ENCODE data around the gene MED31.
"Not testable (repeated sequence)": the region's sequence is repeated elsewhere in the genome, so short reads cannot be mapped to it uniquely, and the experiment has no call there.

Gene MED31

GRCh38 chr17:6608321-6608720 lies 43.1 kb downstream of the MED31 start:
- no peak for DNase-seq

DNA sequence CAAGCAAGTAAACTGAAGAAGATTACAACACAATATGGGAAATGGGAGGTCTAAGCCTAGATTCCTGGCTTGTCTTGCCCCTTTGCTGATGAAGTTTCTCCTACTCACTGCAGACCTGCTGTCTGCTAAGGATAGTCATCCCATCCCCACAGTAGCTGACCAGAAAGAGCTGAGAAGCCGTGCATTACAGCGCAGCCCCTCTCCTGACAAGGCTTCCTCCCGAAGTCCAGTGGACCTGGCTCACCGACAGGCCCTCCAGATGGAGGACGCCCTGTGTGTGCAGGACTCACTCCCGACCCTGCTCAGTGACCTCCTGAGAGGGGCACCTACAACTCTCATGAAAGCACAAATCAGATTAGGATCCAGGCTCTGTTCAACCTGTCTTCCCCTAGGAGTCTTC lies 46.3 kb downstream of the MED31 start:
- no peak for DNase-seq

DNA sequence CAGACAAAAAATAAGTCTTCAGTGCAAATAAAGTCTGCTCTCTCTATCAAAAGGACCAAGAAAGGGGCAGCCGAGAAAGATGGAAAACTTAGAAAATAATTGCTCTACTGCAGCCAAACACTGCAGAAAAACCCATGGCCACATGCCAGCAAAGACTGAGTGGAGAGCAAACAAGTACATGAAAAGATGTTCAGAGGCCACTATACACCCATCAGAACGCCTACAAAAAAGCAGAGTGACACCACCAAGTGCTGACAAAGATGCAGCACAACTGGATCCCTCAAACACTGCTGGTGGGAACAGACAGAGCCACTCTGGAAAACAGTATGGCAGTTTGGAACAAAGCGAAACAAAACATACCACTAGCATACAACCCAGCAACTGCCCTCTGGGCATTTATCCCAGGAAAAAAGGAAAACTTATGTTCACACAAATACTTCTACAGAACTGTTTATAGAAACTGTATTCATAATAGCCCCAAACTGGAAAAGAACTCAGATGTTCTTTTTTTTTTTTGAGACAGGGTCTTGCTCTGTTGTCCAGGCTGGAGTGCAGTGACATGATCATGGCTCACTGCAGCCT lies 47.6 kb downstream of the MED31 start:
- DNase-seq, result no peak

DNA sequence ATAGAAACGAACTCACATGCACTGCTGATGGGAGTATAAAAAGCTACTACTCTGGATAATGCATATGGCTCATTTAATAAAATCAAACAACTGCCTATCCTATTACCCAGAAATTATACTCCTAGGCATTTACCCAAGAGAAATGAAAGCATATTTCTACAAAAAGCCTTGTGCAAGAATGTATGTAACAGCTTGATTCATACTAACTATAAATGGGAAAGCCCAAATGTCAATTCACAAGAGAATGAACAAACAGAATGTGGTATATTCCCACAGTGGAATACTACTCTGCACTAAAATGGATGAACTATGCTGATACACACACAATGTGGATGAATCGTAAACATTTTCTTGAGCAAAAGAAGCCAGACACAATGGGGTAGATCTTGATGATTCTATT lies 49.3 kb downstream of the MED31 start:
- DNase-seq, result no peak

DNA sequence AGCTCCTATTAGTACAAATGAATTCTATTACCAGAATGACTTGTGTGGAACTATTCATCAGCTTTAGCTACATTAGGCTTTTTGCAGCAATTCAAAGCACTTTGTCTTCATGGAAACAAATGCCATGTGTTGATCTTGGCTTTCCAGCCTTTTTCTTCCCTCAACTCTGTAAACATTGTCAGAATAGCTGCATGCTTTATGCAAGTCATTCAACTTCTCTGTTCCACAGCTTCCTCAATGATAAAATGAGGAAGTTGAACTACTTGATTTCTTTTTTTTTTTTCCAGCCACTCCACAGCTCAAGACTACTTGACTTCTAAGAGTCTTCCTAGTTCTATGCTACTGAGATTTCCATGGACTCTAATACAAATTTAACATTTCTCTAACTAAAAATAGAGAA lies 52.0 kb downstream of the MED31 start:
- no peak for DNase-seq

- no peak for DNase-seq
Observed at GRCh38 chr17:6597727-6598126, 53.7 kb downstream of the MED31 start.

GRCh38 chr17:6596941-6597340 lies 54.5 kb downstream of the MED31 start:
- no peak for DNase-seq

DNA sequence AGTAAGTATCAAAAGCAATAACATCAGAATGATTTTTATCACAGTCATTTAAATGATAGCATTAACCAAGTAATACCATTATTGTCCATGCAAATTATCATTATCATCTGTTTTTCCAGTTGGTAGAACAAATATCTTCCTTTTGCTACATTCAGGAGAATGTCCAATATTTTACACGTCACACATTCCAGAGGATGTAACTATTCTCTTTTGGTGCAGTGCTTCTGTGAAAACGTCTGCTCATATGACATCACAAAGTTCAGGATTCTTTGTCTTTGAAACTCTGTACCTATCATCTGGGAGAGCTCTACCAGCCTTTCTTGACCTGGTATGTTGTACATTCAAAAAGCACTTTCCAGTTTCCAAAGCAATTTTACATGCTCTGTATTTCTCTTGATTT lies 54.9 kb downstream of the MED31 start:
- DNase-seq, result no peak

DNA sequence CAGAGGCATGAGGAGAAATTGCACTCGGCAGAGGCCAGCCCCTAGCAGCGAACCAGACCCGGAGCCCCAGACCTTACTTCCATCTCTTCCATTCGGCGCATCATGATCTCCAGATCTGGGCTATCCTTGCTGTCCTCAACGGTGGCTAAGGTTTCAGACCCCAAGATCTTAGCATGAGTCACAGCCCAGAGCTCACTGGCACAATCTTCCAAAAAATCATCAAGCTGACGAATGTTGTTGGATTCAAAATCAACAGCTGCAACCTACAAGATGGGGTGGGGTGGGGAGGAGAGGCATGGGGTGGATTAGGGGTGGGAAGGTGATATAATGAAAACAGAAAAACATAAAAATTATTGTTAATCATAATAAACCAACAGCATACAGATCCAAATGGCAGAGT lies 55.3 kb downstream of the MED31 start:
- DNase-seq, result no peak

- DNase-seq, result not testable (repeated sequence)
Observed at GRCh38 chr17:6593371-6593770, 58.0 kb downstream of the MED31 start.

All from CD4-positive, alpha-beta T cell treated with Interleukin-6 for 4 hours (primary cell).